Measurements from ENCODE around the gene RASSF5.
A peak's percentile ranks its signal among the peaks of the same experiment; 100 is the strongest.

The RASSF5 gene

GRCh38 chr1:206487970-206488369, 19.4 kb upstream of the RASSF5 start:
- Histone ChIP-seq H3K36me3 (no peaks in the 10 kb centered on the region), H3K9me3 (no peaks in the 10 kb centered on the region), H3K4me3 (ENCODE audit: low read depth, low read length) (no peak overlapping the region), H3K27me3 (no peaks in the 10 kb centered on the region), H3K4me1 (no peaks in the 10 kb centered on the region)
- no peak for DNase-seq
- TF ChIP-seq, protein P1, sequence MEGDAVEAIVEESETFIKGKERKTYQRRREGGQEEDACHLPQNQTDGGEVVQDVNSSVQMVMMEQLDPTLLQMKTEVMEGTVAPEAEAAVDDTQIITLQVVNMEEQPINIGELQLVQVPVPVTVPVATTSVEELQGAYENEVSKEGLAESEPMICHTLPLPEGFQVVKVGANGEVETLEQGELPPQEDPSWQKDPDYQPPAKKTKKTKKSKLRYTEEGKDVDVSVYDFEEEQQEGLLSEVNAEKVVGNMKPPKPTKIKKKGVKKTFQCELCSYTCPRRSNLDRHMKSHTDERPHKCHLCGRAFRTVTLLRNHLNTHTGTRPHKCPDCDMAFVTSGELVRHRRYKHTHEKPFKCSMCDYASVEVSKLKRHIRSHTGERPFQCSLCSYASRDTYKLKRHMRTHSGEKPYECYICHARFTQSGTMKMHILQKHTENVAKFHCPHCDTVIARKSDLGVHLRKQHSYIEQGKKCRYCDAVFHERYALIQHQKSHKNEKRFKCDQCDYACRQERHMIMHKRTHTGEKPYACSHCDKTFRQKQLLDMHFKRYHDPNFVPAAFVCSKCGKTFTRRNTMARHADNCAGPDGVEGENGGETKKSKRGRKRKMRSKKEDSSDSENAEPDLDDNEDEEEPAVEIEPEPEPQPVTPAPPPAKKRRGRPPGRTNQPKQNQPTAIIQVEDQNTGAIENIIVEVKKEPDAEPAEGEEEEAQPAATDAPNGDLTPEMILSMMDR (IDR thresholded peaks at IDR 0.05; ENCODE audit: low read depth, low read length) = no peak

GRCh38 chr1:206488466-206488865, 18.9 kb upstream of the RASSF5 start:
- no peak overlapping the region for H3K4me3 ChIP-seq (ENCODE audit: low read depth, low read length)
- no peaks in the 10 kb centered on the region for H3K4me1 ChIP-seq
- H3K27me3 ChIP-seq = no peaks in the 10 kb centered on the region
- H3K9me3 ChIP-seq = no peaks in the 10 kb centered on the region
- TF ChIP-seq, protein P1 (IDR thresholded peaks at IDR 0.05; ENCODE audit: low read depth, low read length) = no peak
- H3K36me3 ChIP-seq = no peaks in the 10 kb centered on the region
- no peak for DNase-seq

GRCh38 chr1:206489980-206490770, 17.2 kb upstream of the RASSF5 start:
- H3K4me1 ChIP-seq = no peaks in the 10 kb centered on the region

GRCh38 chr1:206490771-206491405, 16.4 kb upstream of the RASSF5 start:
- DNase-seq = no peak
- no peaks in the 10 kb centered on the region for H3K4me1 ChIP-seq
- no peaks in the 10 kb centered on the region for H3K27me3 ChIP-seq
- no peaks in the 10 kb centered on the region for H3K36me3 ChIP-seq
- no peaks in the 10 kb centered on the region for H3K9me3 ChIP-seq
- H3K4me3 ChIP-seq (ENCODE audit: low read depth, low read length) = no peak overlapping the region
- TF ChIP-seq, protein P1 (IDR thresholded peaks at IDR 0.05; ENCODE audit: low read depth, low read length) = no peak

More at GRCh38 chr1:206489980-206490770, 17.2 kb upstream of the RASSF5 start:
- H3K9me3 ChIP-seq = no peaks in the 10 kb centered on the region
- no peak overlapping the region for H3K4me3 ChIP-seq (ENCODE audit: low read depth, low read length)
- TF ChIP-seq, protein P1 (IDR thresholded peaks at IDR 0.05; ENCODE audit: low read depth, low read length) = peak; percentile 98
- no peaks in the 10 kb centered on the region for H3K27me3 ChIP-seq
- no peaks in the 10 kb centered on the region for H3K36me3 ChIP-seq
- DNase-seq = peak; percentile 83

DNA sequence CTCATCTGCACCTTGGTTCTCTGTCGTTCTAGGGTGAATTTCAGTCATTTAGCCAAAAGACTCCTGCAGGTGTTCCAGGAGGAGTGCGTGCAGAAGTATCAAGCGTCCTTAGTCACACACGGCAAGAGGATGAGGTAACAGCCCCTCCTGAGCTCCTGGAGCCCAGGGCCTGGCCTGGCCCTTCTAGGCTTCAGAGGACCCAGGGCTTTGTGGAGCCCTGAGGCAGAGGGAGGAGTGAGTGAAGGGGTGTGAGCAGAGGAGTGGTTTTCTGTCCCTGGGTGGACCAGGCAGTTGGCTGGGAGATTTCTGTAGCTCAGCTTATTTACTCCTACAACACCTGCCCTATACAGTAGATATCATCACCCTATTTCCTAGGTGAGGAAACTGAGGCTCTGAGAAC, 15.7 kb upstream of the RASSF5 start:
- no peaks in the 10 kb centered on the region for H3K4me1 ChIP-seq
- no peaks in the 10 kb centered on the region for H3K36me3 ChIP-seq
- TF ChIP-seq, protein P1 (IDR thresholded peaks at IDR 0.05; ENCODE audit: low read depth, low read length) = no peak
- no peak for DNase-seq
- no peak overlapping the region for H3K4me3 ChIP-seq (ENCODE audit: low read depth, low read length)
- H3K9me3 ChIP-seq = no peaks in the 10 kb centered on the region
- no peaks in the 10 kb centered on the region for H3K27me3 ChIP-seq

DNA sequence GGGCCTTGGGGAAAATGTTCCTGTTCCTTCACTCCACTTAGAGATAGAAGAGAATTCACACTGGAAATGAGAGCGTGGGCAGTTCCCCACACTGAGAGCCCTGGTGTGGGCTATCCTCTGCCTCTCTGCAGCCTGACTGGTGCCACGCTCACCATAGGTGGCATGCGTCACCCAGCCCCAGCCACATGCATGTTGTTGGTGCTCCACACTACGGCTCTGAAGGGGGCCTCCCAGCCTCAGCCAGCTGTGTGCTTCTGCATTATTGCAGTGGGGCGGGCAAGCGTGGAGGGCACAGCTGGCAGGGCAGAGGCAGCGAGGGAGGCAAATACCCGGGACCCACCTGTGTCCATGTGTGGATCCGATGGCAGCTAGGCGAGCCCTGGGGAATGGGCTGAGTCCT, 14.7 kb upstream of the RASSF5 start:
- Histone ChIP-seq H3K27me3 (no peaks in the 10 kb centered on the region), H3K4me1 (no peaks in the 10 kb centered on the region), H3K9me3 (no peaks in the 10 kb centered on the region), H3K4me3 (ENCODE audit: low read depth, low read length) (no peak overlapping the region), H3K36me3 (no peaks in the 10 kb centered on the region)
- no peak for DNase-seq
- TF ChIP-seq, protein P1 (IDR thresholded peaks at IDR 0.05; ENCODE audit: low read depth, low read length) = no peak
